ELR (cell line): ENCODE data around the gene PREX1.

ENCODE experiments used
- DNase-seq: peaks from one replicate; pipeline ENCODE4 v3.0.0-alpha.2; 2015; ENCODE audit warnings: low read depth

The PREX1 gene

DNA sequence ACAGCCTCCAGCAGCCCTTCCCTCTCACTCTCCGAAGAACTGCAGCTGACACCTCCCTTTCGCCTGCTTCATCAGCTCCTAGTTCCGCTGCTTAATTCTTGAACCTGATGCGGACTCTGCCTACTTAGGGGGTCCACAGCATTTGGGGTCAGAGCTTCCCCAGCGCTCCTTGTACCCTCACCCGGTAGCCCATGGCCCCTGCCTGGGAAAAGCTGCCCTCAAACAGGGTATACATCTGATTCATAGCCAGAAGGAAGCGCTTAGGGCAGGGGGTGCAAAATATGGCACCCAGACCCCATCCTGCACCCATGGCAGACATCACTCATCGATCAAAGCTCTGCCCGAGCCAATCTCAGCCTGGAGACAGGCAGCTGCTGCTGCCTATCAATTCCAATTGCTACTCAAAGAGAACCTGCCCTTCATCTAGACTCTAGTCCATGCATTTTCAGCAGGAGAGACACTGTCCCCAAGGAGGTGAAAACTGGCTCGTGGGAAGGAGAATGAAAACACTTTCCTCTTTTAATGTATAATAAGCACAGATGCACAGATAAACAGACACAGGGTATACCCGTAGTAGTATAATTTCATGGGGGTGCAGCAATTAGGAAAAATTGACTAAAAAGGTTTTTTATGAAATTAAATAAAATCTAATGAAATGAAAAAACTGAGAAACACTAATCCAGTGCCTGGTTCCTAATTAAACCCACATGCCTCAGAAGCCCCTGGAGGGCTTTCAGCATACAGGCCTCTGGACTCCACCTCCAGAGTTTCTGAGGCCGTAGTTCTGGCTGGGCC, 194.8 kb downstream of the PREX1 start:
- DNase-seq, result no peak

DNA sequence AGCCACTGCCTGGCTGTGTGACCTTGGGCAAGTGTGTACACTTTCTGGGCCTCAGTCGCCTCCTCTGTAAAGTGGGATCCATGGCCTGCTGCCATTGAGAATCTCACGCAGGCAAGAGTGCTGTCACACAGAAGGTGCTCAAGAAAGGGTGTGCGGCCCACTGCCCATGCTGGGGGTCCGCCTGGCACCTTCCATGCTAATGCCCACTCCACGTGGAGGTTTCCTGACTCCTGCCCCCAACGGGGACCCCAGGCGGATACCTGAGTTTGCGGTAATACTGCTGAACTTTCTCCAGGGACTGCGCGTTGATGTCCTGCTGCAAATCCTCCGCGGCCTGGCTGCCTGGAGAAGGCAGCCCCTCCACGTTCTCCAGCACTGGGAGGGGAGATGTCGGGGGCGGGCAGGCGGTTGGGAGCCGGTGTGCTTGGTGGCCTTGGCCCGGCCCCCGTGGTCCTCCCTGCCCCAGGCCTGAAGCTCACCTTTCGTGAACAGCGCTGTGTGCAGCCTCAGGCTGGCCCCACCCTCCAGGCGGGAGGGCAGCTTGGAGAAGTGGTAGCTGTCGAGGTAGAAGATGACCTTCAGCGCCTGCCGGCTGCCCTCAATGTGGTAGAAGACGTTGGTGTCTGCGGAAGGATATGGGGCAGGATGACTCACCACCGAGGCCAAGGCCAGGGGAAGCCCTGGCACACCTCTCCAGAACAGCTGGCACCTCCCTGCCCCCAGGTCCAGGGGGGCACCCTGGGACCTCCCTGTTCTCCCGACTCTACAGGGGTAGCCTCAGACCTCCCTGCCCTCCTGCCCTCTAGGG, 195.6 kb downstream of the PREX1 start:
- no peak for DNase-seq

DNA sequence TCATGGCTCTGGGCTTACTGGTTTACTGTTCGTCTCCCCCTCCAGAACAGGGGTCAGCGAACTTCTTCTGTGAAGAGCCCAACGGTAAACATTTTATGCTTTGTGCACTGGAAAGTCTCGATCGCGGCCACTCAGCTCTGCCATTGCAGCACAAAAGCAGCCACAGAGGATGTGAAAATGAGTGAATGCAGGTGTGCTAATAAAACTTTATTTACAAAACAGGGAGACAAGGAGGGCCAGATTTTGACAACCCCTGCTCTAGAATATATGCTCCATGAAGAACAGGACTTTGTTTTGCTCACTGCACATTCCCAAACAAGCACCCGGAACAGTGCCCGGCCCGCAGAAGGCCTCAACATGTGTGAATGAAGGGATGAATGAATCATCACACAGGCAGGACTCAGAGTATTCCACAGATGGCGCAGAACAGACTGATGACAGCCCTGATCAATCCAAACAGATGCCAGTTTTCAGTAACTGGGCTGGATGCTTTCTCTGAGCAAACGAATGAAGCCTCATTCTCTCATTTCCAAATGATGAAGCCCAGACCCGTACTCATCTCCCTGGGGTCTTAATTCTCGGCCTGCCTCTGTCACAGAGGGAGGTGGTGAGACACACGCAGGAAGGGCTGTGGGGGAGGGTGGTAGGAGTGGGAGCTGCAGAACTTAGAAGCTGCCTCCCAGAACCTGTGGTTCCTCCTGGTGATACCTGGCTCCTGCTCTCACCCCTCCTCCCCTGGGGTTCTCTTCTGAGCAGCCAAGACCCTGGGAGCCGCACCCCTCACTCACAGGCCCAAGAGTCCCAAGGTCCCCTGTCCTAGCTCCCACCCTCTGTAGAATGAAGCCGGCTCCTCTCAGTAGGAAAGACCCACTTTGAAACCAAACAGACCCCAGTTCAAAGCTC, 196.4 kb downstream of the PREX1 start:
- peak; percentile 69 for DNase-seq

DNA sequence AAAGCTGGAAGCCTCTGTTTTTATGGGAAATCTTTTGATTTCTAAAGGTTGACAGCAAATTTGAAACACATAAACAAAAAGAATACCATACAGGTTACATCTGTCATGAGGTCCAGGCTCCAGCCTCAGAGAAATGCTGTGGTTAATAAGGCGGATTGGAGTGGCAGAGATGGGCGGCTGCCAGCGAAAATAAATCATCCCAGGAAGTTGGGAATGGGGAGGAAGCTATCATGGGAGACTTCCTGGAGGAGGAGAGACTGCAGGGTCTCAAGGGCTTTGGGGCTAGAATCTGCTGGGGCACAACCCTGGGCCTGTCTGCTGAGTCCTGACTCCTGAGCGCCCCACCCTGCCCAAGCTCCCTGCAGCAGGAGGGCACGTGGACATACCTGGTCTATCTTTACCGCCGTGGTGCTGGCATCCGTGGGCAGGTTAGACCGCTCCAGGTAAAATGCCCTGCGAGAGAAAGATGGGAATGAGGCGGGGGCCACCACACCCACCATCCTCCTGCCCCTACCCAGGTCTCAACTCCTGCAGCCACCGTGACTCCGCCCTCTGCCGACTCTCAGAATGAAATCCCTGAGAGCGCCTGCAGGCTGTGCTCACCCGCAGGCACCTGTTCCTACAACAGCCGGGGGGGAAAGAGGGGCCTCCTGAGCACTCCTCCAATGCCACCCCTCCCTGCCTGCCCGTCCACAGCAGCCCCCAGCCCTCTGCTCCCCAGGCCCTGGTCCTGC, 197.3 kb downstream of the PREX1 start:
- DNase-seq, result no peak

DNA sequence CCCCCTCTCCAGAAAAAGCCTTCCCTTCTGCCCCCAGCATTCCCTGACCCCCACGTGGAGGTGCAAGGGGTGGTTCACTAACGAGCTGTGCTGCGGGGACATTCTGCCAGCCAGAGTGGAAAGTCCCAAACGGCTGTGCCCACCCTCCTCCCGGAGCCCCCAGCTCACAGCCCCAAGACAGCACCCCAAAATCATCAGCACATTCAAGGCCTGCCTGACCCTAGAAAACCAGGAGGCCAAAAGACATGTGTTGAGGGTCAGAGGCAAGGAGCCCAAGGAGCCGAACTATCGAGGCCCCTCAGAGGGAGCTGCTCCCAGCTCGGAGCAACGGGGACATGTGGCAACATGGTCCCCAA, 197.9 kb downstream of the PREX1 start:
- DNase-seq, result no peak

DNA sequence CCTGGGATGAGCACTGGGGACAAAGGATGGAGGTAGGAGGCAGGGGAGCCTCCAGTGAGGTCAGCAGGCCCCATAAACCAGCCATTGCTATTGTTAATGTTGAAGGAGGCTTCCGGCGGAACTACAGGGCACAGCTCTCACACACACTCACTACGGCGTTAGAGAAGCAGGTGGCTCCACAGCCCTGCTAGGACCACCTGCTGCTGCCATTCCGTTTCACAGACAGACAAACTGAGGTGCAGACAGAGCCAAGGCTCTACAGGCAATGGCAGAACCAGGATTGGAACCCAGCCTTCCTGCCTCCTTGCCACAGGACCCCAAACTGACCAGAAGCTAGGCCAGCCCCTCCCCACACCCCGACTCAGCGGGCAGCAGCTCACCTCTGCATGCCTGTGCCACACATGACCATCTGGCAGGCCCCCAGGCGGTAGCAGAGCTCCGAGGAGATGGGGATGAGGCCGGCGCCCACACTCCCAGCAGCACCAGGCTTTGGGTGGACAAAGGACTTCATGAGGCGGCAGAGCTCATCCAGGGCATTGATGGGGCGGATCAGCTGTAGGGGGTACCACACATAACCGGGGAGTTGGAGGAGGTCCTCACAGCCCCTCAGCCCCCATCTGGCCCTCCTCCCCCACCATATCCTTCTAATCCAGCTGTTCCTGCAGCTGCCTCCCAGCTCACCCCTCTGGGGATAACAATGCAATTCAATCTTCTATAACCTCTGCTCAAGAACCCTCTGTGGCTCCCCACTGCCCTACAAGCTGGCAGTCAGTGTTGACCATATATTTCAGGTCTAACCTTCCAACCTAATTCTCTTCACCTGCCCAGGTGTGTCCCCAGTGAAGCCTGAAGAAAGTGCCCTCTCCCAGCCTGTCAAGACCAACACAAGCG, 198.5 kb downstream of the PREX1 start:
- no peak for DNase-seq

DNA sequence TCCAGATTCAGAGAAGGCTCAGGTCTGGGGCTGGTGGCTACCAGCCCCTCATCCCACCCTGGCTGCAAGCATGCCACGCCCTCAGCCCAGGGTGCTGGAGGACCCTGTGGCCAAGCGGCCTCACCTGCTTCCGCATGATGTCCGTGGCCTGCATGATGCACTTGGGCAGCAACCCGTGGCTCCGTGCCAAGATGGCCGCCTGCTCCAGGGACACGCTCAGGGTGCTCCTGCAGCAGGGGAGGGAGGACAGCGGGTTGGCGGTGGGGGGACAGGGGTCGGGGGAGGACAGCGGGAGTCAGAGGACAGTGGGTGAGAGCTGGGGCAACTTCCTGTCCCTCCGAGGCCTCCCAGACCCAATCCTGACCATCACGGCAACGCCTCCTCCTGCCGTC, 200.1 kb downstream of the PREX1 start:
- no peak for DNase-seq

DNA sequence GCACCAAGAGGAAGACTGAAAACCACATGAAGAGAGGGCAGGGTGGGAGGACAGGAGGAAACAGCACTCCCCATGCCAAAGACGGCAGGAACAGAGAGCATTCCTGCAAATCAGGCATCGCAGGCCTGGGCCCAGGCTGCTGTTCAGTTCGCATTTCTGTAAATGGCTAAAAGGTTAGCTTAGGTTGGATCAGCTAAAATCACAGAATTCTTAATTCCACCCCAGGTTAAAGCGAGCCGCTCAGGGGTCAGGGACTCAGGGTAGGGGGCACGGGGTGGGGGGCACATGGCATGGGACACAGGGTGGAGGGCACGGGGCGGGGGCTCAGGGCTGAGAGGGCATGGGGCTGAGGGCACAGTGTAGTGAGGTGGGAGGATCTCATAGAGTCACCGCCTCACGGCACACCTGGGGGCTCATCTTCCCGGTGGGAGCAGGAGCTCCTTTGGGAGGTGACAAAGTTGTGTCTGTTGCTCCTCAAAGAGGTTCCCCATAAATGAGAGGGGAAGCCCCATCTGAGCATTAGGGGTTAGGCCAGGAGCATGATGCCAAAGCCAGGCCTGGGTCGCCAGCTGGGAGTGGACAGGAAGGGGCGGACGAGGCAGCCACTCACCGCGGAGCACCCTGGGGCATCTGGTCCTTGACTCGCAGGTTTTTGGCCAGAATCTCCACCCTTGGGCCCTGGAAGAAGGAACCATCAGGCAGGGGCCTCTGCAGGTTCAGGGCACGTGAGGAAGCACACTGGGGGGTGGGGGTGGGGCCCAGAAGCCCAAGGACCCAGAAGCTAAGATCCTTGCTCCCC, 200.7 kb downstream of the PREX1 start:
- DNase-seq, result no peak

DNA sequence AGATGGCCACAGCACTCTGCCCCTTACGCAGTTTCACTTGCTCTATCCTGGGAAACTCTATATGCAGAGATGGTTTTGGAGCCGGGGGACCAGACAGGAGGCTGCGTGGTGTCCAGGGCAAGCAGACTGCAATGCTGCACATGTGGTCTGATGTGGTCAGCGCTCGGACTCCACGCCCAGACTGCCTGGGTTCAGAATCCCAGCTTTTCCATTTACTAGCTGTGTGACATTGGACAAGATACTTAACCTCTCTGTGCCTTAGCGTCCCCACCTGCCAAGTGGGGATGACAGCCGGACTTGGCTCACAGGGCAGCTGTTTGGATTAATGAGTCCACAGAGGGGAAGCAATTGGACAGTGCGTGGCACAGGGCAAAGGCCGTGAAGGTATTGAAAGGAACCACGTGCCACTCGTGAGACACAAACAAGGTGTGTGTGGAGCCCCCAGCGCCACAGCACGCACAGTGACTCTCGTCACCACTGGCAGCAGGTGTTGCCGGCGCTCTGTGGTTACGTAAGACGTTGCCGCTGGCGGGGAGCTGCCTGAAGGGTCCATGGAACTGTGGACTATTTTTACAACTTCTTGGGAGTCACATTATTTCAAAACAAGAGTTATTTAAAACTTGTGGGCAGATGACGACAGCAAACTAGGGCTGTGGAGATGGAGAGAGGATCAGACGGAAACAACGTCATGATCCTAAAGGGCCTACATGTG, 201.4 kb downstream of the PREX1 start:
- no peak for DNase-seq

DNA sequence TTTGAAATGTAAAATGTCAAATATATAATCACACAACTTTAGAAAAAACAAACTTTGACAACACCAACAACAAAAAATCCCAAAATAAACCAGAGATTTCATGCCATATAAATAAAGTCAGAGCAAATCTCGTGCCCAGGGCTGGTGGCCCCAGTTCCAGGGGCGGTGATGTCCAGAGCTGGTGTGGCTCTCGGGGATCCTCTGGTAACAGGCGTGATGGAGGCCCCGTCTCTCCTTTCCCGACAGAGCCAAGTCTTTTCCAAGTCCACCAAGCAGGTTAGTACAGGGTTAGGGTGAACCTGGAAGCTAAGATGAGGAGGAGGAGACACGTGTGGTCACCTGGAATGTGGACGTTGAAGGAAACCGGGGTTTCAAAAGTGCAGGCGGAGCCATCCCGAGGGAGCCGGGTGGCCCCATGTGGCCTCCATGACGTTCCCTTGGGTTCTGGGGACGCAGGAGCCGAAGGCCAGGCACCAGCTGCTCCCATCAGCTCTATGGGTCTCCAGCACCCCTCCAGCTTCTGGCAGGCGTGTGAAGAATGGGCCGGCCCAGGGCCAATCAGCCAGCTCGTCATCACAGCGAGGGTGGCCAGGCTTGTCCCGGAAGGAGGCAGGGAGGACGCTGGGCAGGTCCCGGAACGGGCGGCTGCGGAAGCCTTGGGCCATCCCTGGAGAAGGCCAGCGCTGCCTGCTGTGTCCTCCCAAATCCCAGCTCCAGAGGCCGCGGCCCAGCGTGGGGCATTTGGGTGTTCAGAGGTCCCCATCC, 202.5 kb downstream of the PREX1 start:
- no peak for DNase-seq

DNA sequence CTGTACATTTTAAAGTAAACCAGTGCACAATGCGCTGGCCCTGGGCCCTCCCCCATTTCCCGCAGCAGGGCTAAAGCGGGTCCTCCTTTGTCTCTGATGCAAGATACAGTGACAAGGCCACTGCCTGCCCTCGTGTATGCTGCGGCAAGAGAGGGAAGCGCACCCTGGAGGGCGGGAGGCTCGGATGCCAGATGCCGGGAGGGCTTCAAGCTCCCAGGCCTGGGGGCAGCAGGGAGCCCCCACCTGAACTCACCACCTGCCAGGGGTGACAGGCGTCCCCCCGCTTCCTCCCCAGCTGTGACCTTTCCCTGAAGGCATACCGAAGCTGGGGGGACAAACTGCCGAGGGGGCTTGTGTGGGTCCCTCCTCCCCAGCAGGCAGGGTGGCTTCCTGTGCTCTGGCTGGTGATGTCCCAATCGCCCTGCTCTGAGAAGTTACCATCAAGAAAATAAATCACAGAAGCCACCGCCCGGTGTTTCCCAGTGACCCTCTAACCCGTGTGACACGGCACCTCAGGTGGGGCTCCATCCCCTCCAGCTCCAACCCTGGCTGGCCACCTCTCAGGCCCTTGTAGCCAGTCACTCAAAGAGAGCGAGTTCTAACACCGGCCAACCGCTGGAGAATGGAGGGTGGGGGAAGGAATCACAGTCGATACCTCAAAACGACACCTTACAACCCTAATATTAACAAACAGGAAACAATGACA, 203.3 kb downstream of the PREX1 start:
- no peak for DNase-seq

DNA sequence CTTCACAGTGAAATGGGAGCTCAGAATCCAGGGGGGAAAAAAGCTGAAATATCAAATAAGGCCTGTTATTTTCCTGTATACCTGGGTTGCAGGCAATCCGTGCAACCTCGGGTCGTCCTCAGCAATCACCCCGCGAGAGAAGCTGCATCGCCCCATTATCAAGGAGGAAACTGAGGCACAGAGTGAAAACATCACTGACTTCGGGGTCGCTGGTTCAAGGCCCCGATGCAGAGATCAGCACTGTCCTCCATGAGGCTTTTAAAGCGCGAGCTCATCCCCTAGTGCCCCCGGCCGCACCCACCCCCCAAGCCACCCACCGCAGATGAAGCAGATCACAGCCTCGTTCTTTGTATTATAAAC, 203.9 kb downstream of the PREX1 start:
- no peak for DNase-seq

DNA sequence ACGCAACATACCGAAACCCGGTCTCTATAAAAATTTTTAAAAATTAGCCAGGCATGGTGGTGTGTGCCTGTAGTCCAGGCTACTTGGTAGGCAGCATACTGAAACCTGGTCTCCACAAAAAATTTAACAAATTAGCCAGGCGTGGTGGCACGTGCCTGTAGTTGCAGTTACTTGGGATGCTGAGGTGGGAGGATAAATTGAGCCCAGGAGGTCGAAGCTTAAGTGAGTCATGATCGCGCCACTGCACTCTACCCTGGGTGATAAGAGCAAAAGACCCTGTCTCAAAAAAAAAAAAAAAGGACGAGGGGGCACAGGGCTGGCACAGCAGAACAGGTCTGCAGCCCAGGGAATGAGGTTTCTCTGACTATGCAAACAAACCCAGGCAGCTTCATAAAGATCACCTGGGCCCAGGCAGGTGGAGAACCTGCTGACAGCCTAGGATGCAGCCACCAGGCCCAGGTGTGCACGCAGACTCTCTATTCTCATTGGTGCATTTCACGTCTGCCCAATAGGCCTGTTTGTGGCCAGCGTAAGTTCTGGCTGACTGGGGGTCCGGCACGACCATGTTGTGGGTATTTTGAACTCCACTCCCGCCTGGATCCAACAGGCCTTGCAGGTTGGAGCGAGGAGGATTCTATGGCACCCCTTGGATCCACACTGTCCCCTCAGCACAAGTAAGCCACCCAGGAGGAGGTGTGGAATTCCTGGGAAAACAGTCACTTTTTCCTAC, 204.5 kb downstream of the PREX1 start:
- DNase-seq, result no peak

DNA sequence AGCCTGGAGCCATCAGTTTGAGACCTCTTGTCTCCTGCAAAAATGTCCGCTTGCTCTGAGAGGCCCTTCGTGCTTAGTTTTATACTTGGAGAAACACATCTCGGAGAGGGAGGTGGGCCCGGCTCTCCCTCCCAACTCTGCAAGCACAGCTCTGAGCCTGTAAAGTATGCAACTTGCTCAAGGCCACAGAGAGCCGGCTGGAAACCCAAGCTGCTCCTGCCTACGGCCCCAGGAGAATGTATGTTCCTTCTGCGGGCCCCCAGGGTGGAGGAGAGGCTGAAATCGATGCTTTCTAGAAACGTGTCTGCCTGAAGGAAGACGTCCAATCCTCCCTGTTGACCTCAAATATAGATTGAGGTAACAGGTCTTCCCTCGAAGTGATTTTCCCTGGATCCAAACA, 205.4 kb downstream of the PREX1 start:
- no peak for DNase-seq

DNA sequence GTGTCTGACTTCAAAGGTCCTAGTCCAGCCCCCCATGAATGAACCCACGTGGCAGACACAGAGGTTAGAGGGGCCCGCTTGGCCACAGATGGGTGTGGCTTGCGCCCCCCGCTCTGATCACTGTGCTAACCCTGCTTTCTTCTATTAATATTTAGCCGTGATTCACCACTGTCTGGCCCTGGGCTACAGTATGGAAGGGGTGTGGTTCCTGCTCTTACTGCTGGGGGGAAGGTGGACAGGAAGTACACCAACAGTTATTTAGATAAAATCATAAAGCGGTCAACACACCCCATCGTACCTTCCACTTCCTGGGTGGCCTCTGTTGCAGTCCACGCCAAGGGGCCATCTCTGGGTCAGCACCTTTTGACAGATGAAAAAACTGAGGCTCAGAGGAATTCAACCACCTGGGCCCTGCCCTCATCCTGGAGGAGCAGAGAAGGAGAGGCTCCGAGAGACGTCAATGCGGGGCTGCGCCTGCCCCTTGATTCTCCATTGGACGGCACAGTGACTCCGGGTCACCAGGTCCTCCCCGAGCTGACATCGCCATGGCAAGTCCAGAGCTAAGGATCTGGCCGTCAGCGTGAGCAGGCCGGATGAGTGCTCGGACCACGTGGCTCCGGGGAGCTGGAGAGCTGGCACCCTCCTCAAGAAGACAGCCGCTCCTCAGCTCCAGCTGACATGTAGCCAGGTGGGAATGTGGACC, 206.3 kb downstream of the PREX1 start:
- peak; percentile 93 for DNase-seq

DNA sequence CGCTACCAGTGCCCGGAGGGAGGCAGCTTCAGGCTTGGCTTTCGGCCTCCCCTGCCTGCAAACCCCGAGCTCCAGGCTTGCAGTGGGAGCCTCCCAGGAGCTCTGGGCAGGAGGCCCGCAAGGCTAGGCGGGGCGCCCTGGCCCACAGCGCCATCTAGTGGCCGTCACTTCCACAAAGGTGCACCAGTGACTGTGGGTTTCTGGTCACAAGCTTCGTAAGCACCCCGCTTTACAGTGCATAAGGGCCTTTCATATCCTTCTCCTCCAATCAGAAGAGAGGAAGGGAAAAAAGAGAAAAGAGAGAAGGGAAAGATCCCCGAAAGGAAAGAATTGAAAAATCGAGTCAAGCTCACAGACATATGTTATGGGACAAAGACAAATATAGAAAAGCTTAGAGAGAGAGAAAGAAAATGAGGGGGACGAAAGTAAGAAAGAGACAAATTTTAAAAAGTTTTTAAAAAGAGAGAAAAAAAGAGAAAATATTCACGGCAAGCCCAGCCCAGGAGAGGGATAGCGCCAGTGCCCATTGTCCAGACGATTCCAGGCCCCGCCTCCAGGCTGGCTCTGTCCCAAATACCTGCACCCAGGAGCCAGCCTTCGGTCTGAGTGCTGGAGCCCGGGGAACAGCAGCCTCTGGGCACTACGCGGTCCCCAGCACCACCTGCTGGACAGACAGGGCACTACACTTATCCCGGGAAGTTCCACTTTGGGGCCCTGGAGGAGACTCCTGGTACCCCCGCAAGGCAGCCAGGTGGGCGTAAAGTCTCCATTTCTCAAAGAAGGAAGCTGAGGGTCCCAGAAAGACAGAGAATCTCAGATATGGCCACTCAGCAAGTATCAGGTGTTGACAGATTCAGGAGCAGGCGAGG, 207.1 kb downstream of the PREX1 start:
- peak; percentile 87 for DNase-seq
